ENCODE measurements around the gene CCDC34. TPM values are rescaled to one million over a fixed set of nuclear protein-coding genes. Genes with fewer than 3 reads are reported as not detected.

Gene CCDC34
- total RNA-seq, 4 donors from 2014 or later = 3.2 to 8.0 (median 4.0) TPM

- Histone ChIP-seq H3K27me3 (no peaks in the 10 kb centered on the region), H3K36me3 (no peaks in the 10 kb centered on the region), H3K4me3 (no peak overlapping the region), H3K4me1 (no peaks in the 10 kb centered on the region), H3K9me3 (no peaks in the 10 kb centered on the region), H3K27ac (no peak overlapping the region)
- no peak for DNase-seq (ENCODE audit: low spot score in 2 of 2)
- TF ChIP-seq CTCF (IDR thresholded peaks at IDR 0.05) (no peak), POLR2A (IDR thresholded peaks at IDR 0.05) (no peak), EP300 (IDR thresholded peaks at IDR 0.05) (no peak), POLR2AphosphoS5 (IDR thresholded peaks at IDR 0.05) (no peak)
- 70% methylated on average over 2 of the region's 2 CpGs for WGBS
Observed at GRCh38 chr11:27313157-27313821, 49.7 kb downstream of the CCDC34 start.

- H3K27me3 ChIP-seq = no peaks in the 10 kb centered on the region
- no peaks in the 10 kb centered on the region for H3K4me1 ChIP-seq
- no peak overlapping the region for H3K4me3 ChIP-seq
- H3K36me3 ChIP-seq = no peaks in the 10 kb centered on the region
- no peak for DNase-seq (ENCODE audit: low spot score in 2 of 2)
- TF ChIP-seq POLR2A (IDR thresholded peaks at IDR 0.05) (no peak), POLR2AphosphoS5 (IDR thresholded peaks at IDR 0.05) (no peak)
- no peak overlapping the region for H3K27ac ChIP-seq
- no peaks in the 10 kb centered on the region for H3K9me3 ChIP-seq
- 84% methylated on average over 2 of the region's 2 CpGs for WGBS
Observed at GRCh38 chr11:27312110-27312509, 50.9 kb downstream of the CCDC34 start.

GRCh38 chr11:27310707-27311106, 52.3 kb downstream of the CCDC34 start:
- TF ChIP-seq POLR2AphosphoS5 (IDR thresholded peaks at IDR 0.05) (no peak), POLR2A (IDR thresholded peaks at IDR 0.05) (no peak), EP300 (IDR thresholded peaks at IDR 0.05) (no peak), CTCF (IDR thresholded peaks at IDR 0.05) (no peak)
- H3K36me3 ChIP-seq = no peaks in the 10 kb centered on the region
- H3K27me3 ChIP-seq = no peaks in the 10 kb centered on the region
- H3K4me1 ChIP-seq = no peaks in the 10 kb centered on the region
- no peak overlapping the region for H3K4me3 ChIP-seq
- no peaks in the 10 kb centered on the region for H3K9me3 ChIP-seq
- no peak overlapping the region for H3K27ac ChIP-seq
- no peak for DNase-seq (ENCODE audit: low spot score in 2 of 2)

- Histone ChIP-seq H3K4me3 (no peak overlapping the region), H3K36me3 (no peaks in the 10 kb centered on the region), H3K27me3 (no peaks in the 10 kb centered on the region), H3K9me3 (no peaks in the 10 kb centered on the region), H3K27ac (no peak overlapping the region), H3K4me1 (no peaks in the 10 kb centered on the region)
- TF ChIP-seq POLR2AphosphoS5 (IDR thresholded peaks at IDR 0.05) = no peak
- no peak for TF ChIP-seq POLR2A (IDR thresholded peaks at IDR 0.05)
- no peak for TF ChIP-seq EP300 (IDR thresholded peaks at IDR 0.05)
- TF ChIP-seq CTCF (IDR thresholded peaks at IDR 0.05) = no peak
- no peak for DNase-seq (ENCODE audit: low spot score in 2 of 2)
Observed at GRCh38 chr11:27310182-27310581, 52.8 kb downstream of the CCDC34 start.

GRCh38 chr11:27309046-27309445, 54.0 kb downstream of the CCDC34 start:
- Histone ChIP-seq H3K27ac (no peak overlapping the region), H3K4me1 (no peaks in the 10 kb centered on the region), H3K9me3 (no peaks in the 10 kb centered on the region), H3K27me3 (no peaks in the 10 kb centered on the region), H3K36me3 (no peaks in the 10 kb centered on the region), H3K4me3 (no peak overlapping the region)
- DNase-seq (ENCODE audit: low spot score in 2 of 2) = no peak
- TF ChIP-seq EP300 (IDR thresholded peaks at IDR 0.05) (no peak), POLR2AphosphoS5 (IDR thresholded peaks at IDR 0.05) (no peak), POLR2A (IDR thresholded peaks at IDR 0.05) (no peak), CTCF (IDR thresholded peaks at IDR 0.05) (no peak)
- 67% methylated on average over 5 of the region's 5 CpGs for WGBS

GRCh38 chr11:27307232-27307631, 55.8 kb downstream of the CCDC34 start:
- Histone ChIP-seq H3K27me3 (no peaks in the 10 kb centered on the region), H3K36me3 (no peaks in the 10 kb centered on the region), H3K9me3 (no peaks in the 10 kb centered on the region), H3K4me1 (no peaks in the 10 kb centered on the region), H3K4me3 (no peak overlapping the region), H3K27ac (no peak overlapping the region)
- no peak for TF ChIP-seq POLR2A (IDR thresholded peaks at IDR 0.05)
- no peak for TF ChIP-seq CTCF (IDR thresholded peaks at IDR 0.05)
- no peak for TF ChIP-seq EP300 (IDR thresholded peaks at IDR 0.05)
- TF ChIP-seq POLR2AphosphoS5 (IDR thresholded peaks at IDR 0.05) = no peak
- no peak for DNase-seq (ENCODE audit: low spot score in 2 of 2)

Measured in suprapubic skin (tissue), 4 donors.